H1 (cell line): ENCODE results near the gene SDF2. TPM values are rescaled to one million over a fixed set of nuclear protein-coding genes. Genes with fewer than 3 reads are reported as not detected.

Source experiments
- CTCF ChIA-PET: fragments of 300-600 bp; sonication (Branson Sonifier 250); formaldehyde crosslinking; loops from one replicate; lab custom pipeline; 2021; ENCODE audit not compliant: partially characterized antibody; lab: Charles Lee
- POLR2A ChIA-PET: fragments of 300-600 bp; sonication (Branson Sonifier 250); formaldehyde crosslinking; loops from one replicate; lab custom pipeline; 2021; ENCODE audit warnings: inconsistent platforms; ENCODE audit not compliant: partially characterized antibody; lab: Charles Lee
- DNase-seq, 2 experiments: peaks; one replicate each; pipeline versions ENCODE4 v3.0.0 to v3.0.0-alpha.2; 2010 to 2022; ENCODE audit warnings: low spot score in 2 of 2, low read depth in 1 of 2, mixed read lengths in 1 of 2
- FAIRE-seq: peaks from 2 replicates; lab custom pipeline; 2011; peaks lifted over from hg19 to GRCh38; lab: Jason Lieb, UNC
- H2AFZ ChIP-seq: 2 replicates; pipeline ENCODE4 v1.8.1; 2012; ENCODE audit warnings: low read length, inconsistent platforms
- H2AK5ac ChIP-seq: 2 replicates; pipeline ENCODE4 v1.6.1; 2013; ENCODE audit warnings: low read depth, low read length
- H2BK120ac ChIP-seq: replicated peaks from 2 replicates; pipeline ENCODE3; 2013; ENCODE audit warnings: low read depth, low read length, inconsistent platforms
- H2BK12ac ChIP-seq: 2 replicates; pipeline ENCODE4 v1.6.1; 2013; ENCODE audit warnings: low read depth, low read length
- H2BK15ac ChIP-seq: 2 replicates; pipeline ENCODE4 v1.6.1; 2013; ENCODE audit warnings: low read length
- H2BK20ac ChIP-seq: 2 replicates; pipeline ENCODE4 v1.6.1; 2013; ENCODE audit warnings: low read length
- H2BK5ac ChIP-seq: 2 replicates; pipeline ENCODE4 v1.6.1; 2013; ENCODE audit warnings: low read depth, low read length
- H3K14ac ChIP-seq: 2 replicates; pipeline ENCODE4 v1.6.1; 2013; ENCODE audit warnings: inconsistent platforms; ENCODE audit not compliant: insufficient read length
- H3K18ac ChIP-seq: 2 replicates; pipeline ENCODE4 v1.6.1; 2013; ENCODE audit warnings: low read length; ENCODE audit errors: extremely low read depth
- H3K23ac ChIP-seq: 2 replicates; pipeline ENCODE4 v1.6.1; 2013; ENCODE audit warnings: inconsistent platforms; ENCODE audit not compliant: insufficient read length
- H3K23me2 ChIP-seq: 2 replicates; pipeline ENCODE4 v1.6.1; 2013; ENCODE audit warnings: low read depth, low read length
- H3K27ac ChIP-seq: 2 replicates; pipeline ENCODE4 v1.6.1; 2011; ENCODE audit warnings: low read depth, low read length, inconsistent platforms
- H3K27me3 ChIP-seq, 4 experiments: replicated peaks in 1 of 4; 1 replicate in 1 of 4; 2 replicates in 3 of 4; pipeline versions ENCODE4 v1.6.1 to v1.8.1; 2011 to 2013; ENCODE audit warnings: low read length in 3 of 4, mild to moderate bottlenecking in 3 of 4, inconsistent platforms in 2 of 4, mixed read lengths in 2 of 4, moderate library complexity in 1 of 4; ENCODE audit not compliant: control insufficient read depth in 3 of 4, insufficient read depth in 3 of 4; ENCODE audit errors: extremely low read depth in 1 of 4
- H3K36me3 ChIP-seq, 4 experiments: 2 replicates each; pipeline versions ENCODE4 v1.6.1 to v1.8.1; 2011 to 2013; ENCODE audit warnings: mild to moderate bottlenecking in 4 of 4, low read length in 3 of 4, moderate library complexity in 2 of 4, control low read depth in 1 of 4, inconsistent platforms in 1 of 4; ENCODE audit not compliant: insufficient read depth in 4 of 4, control insufficient read depth in 2 of 4
- H3K4ac ChIP-seq: replicated peaks from 2 replicates; pipeline ENCODE3; 2013; ENCODE audit warnings: low read length, low read depth, mixed read lengths, inconsistent platforms; ENCODE audit not compliant: insufficient read length
- H3K4me1 ChIP-seq, 4 experiments: replicated peaks in 1 of 4; 1 replicate in 1 of 4; 2 replicates in 3 of 4; pipeline versions ENCODE4 v1.6.1 to v1.8.1; 2011 to 2013; ENCODE audit warnings: low read length in 3 of 4, inconsistent platforms in 2 of 4, mixed read lengths in 1 of 4; ENCODE audit not compliant: insufficient read depth in 4 of 4, control insufficient read depth in 3 of 4
- H3K4me2 ChIP-seq, 2 experiments: 2 replicates each; pipeline versions ENCODE4 v1.6.1 to v1.8.1; 2011 to 2013; ENCODE audit warnings: low read depth in 2 of 2, low read length in 2 of 2, control low read depth in 1 of 2, inconsistent platforms in 1 of 2, mild to moderate bottlenecking in 1 of 2; ENCODE audit not compliant: insufficient read depth in 1 of 2
- H3K4me3 ChIP-seq, 4 experiments: fragments of 200-600, 300-600 bp in 1 of 4; sonication (generic), shearing (Covaris generic), sonication (Bioruptor Twin) in 1 of 4; 2 replicates each; pipeline versions ENCODE4 v1.5.1 to v1.8.1; 2011 to 2016; ENCODE audit warnings: low read length in 4 of 4, low read depth in 3 of 4, control low read depth in 2 of 4, inconsistent platforms in 2 of 4, mild to moderate bottlenecking in 2 of 4, mixed read lengths in 1 of 4, moderate library complexity in 1 of 4; ENCODE audit not compliant: insufficient read depth in 2 of 4; ENCODE audit errors: extremely low read depth in 1 of 4
- H3K56ac ChIP-seq: replicated peaks from 2 replicates; pipeline ENCODE3; 2013; ENCODE audit warnings: low read depth, mild to moderate bottlenecking, mixed read lengths, low read length, inconsistent platforms; ENCODE audit not compliant: insufficient read length
- H3K79me1 ChIP-seq: 2 replicates; pipeline ENCODE4 v1.6.1; 2013; ENCODE audit warnings: low read depth, low read length, control low read depth
- H3K79me2 ChIP-seq, 2 experiments: 2 replicates each; pipeline versions ENCODE4 v1.6.1 to v1.8.1; 2012 to 2013; ENCODE audit warnings: low read length in 2 of 2, mild to moderate bottlenecking in 2 of 2, inconsistent platforms in 1 of 2; ENCODE audit not compliant: insufficient read depth in 2 of 2, control insufficient read depth in 1 of 2
- H3K9ac ChIP-seq, 4 experiments: replicated peaks in 1 of 4; 1 replicate in 1 of 4; 2 replicates in 3 of 4; pipeline versions ENCODE4 v1.6.1 to v1.8.1; 2011 to 2013; ENCODE audit warnings: low read depth in 3 of 4, low read length in 3 of 4, control low read depth in 2 of 4, mild to moderate bottlenecking in 2 of 4, moderate library complexity in 2 of 4, inconsistent platforms in 1 of 4; ENCODE audit errors: extremely low read depth in 1 of 4
- H3K9me3 ChIP-seq, 2 experiments: 2 replicates each; pipeline versions ENCODE4 v1.6.1 to v1.8.1; 2012 to 2013; ENCODE audit warnings: mild to moderate bottlenecking in 2 of 2, moderate library complexity in 2 of 2, control low read depth in 1 of 2, inconsistent platforms in 1 of 2, low read depth in 1 of 2, low read length in 1 of 2, mixed read lengths in 1 of 2; ENCODE audit not compliant: insufficient read depth in 2 of 2
- H4K20me1 ChIP-seq, 2 experiments: replicated peaks in 1 of 2; 2 replicates each; pipeline versions ENCODE3 to v1.8.1; 2011 to 2013; ENCODE audit warnings: inconsistent platforms in 2 of 2, low read length in 2 of 2, mild to moderate bottlenecking in 1 of 2; ENCODE audit not compliant: insufficient read depth in 2 of 2, control insufficient read depth in 1 of 2
- H4K5ac ChIP-seq: 2 replicates; pipeline ENCODE4 v1.6.1; 2013; ENCODE audit warnings: low read length, low read depth, mixed read lengths, inconsistent platforms; ENCODE audit not compliant: insufficient read length
- H4K8ac ChIP-seq: 2 replicates; pipeline ENCODE4 v1.8.0; 2013; ENCODE audit warnings: mild to moderate bottlenecking, moderate library complexity, low read length, inconsistent platforms; ENCODE audit not compliant: insufficient read depth; ENCODE audit errors: extremely low read depth
- H4K91ac ChIP-seq: replicated peaks from 2 replicates; pipeline ENCODE3; 2013; ENCODE audit warnings: low read length, mixed read lengths, inconsistent platforms; ENCODE audit not compliant: insufficient read length
- BACH1 ChIP-seq: IDR thresholded peaks from 2 replicates; pipeline ENCODE4 v1.6.1; 2012; ENCODE audit warnings: low read length, improper control_type of control experiment
- HDAC6 ChIP-seq: IDR thresholded peaks from one replicate; pipeline ENCODE4 v1.7.1; 2012; ENCODE audit warnings: low read depth, mild to moderate bottlenecking, inconsistent platforms, low read length, moderate library complexity
- KDM4A ChIP-seq: IDR thresholded peaks from one replicate; pipeline ENCODE4 v1.7.1; 2012; ENCODE audit warnings: low read depth, mild to moderate bottlenecking, moderate library complexity, low read length, inconsistent platforms; ENCODE audit not compliant: severe bottlenecking
- POLR2A ChIP-seq, 2 experiments: IDR thresholded peaks; 1 replicate in 1 of 2; 2 replicates in 1 of 2; pipeline ENCODE4 v1.6.1; 2011; ENCODE audit warnings: low read depth in 2 of 2, low read length in 2 of 2, mild to moderate bottlenecking in 2 of 2; ENCODE audit errors: control extremely low read depth in 1 of 2
- RBBP5 ChIP-seq: IDR thresholded peaks from 2 replicates; pipeline ENCODE4 v1.7.1; 2012; ENCODE audit warnings: low read depth, mild to moderate bottlenecking, inconsistent platforms, low read length, moderate library complexity, borderline replicate concordance
- SP1 ChIP-seq: IDR thresholded peaks from 2 replicates; pipeline ENCODE4 v1.6.1; 2011; ENCODE audit warnings: low read depth, low read length
- WGBS, 2 experiments: shearing (Covaris generic) in 1 of 2; methylation state at CpG; one replicate each; pipeline versions ENCODE4 v1.1.6 to v1.1.7; 2013 to 2015; ENCODE audit warnings: low lambda C conversion rate in 2 of 2, mixed read lengths in 2 of 2, inconsistent platforms in 1 of 2, low coverage in 1 of 2, missing lambda C conversion rate in 1 of 2; ENCODE audit not compliant: insufficient replicate concordance in 2 of 2, insufficient coverage in 1 of 2, insufficient read length in 1 of 2; ENCODE audit errors: extremely low coverage in 1 of 2, missing lambda C conversion rate in 1 of 2; 5-methylcytosine and 5-hydroxymethylcytosine counted together
- polyA plus RNA-seq, 7 experiments: library from polyadenylated mRNA; depleted of rRNA in 3 of 7; stranded (reverse) in 5 of 7; unstranded in 2 of 7; fragments of >200 nt in 5 of 7; fragments of 200-250 nt in 2 of 7; gene quantifications; 1 replicate in 5 of 7; 2 replicates in 1 of 7; 4 replicates in 1 of 7; pipeline versions ENCODE4 v1.2.1 to v1.2.3, GENCODE V29; 2011 to 2013; ENCODE audit warnings: missing spikeins in 2 of 7, mixed read lengths in 2 of 7
- total RNA-seq: library from RNA; stranded (reverse); fragmentation: NEBNext Ultra II Directional; extraction: Animal tissue kit (Norgen Biotek cat#: 25700); gene quantifications from 2 replicates; pipeline ENCODE4 v1.2.1, GENCODE V29; 2021

Gene SDF2
- total and polyA plus RNA-seq, 2 of the 8 experiments (the other 6 are each of a cell fraction or from before 2014, with no cell fraction given) = 44.8 to 65.4 TPM

- no peak overlapping the region for H4K91ac ChIP-seq
- no peak overlapping the region for H2BK20ac ChIP-seq
- DNase-seq = no peak
- no peak overlapping the region for H3K23ac ChIP-seq
- TF ChIP-seq RBBP5 (no peak), KDM4A (no peak), SP1 (no peak), POLR2A (IDR thresholded peaks at IDR 0.05; ENCODE audit: control extremely low read depth in 1 of 2, low read depth in 2 of 2, low read length in 2 of 2) (0 out of 3 replicates have a peak, but pooled peaks of 1 of the 2 experiments have one; percentile 8), HDAC6 (no peak), BACH1 (no peak)
- H3K79me1 ChIP-seq = no peaks in the 10 kb centered on the region
- no peak overlapping the region for H2BK5ac ChIP-seq
- no peak overlapping the region for H3K18ac ChIP-seq
- H3K79me2 ChIP-seq = no peaks in the 10 kb centered on the region
- peaks cover 40 to 77% (median 70%) of the 10 kb centered on the region in 4 experiments for H3K36me3 ChIP-seq
- 95% methylated on average over 8 of the region's 8 CpGs; no CpG with 5 or more reads in 1 of the 2 experiments for WGBS, 2 experiments
- no peak overlapping the region for H3K4ac ChIP-seq
- no peak overlapping the region for H3K9ac ChIP-seq
- H3K27me3 ChIP-seq = no peaks in the 10 kb centered on the region
- no peak overlapping the region for H2AFZ ChIP-seq
- no peaks in the 10 kb centered on the region for H3K23me2 ChIP-seq
- no peaks in the 10 kb centered on the region for H3K9me3 ChIP-seq
- no peak overlapping the region for H3K4me2 ChIP-seq
- peaks cover 10 to 24% of the 10 kb centered on the region in 2 experiments for H4K20me1 ChIP-seq
- no peak overlapping the region for H3K56ac ChIP-seq
- FAIRE-seq = no peak
- H3K4me3 ChIP-seq = no peak overlapping the region
- no peak overlapping the region for H4K5ac ChIP-seq
- H3K27ac ChIP-seq = no peak overlapping the region
- H2BK12ac ChIP-seq = no peak overlapping the region
- no peak overlapping the region for H2BK15ac ChIP-seq
- H4K8ac ChIP-seq = peak overlapping the region; percentile 9; the same call in 1 of the 2 replicates
- ChIA-PET CTCF (interaction anchor here (0.5 to 1.5 kb wide), 6 partner anchors 9 to 241 kb away, joined by 3 to 6 read pairs (median 3); no protein-coding TSS in a partner anchor), POLR2A (interaction anchor here (0.8 to 3.8 kb wide), 10 partner anchors 9 to 209 kb away, joined by 3 to 46 read pairs (median 4); partner anchors contain the start of genes PROCA1 and RPL23A)
- H2AK5ac ChIP-seq = no peak overlapping the region
- H2BK120ac ChIP-seq = no peak overlapping the region
- H3K4me1 ChIP-seq = peaks cover 0 to 8% (median 2%) of the 10 kb centered on the region in 4 experiments; a peak in 3 of 7 replicates
- no peak overlapping the region for H3K14ac ChIP-seq
These were observed 38.6 kb upstream of the SDF2 start for GRCh38 chr17:28700278-28700677.
